ENCODE measurements around the gene ZNF184. TPM values are rescaled to one million over a fixed set of nuclear protein-coding genes. Genes with fewer than 3 reads are reported as not detected.

ZNF184 gene
- total and polyA plus RNA-seq, 10 of the 15 experiments (the other 5 are each of a cell fraction or from before 2014, with no cell fraction given): 4.1 to 15.1 (median 8.3) TPM

GRCh38 chr6:27494987-27495385 lies 22.1 kb upstream of the ZNF184 start (continued):
- no peak for TF ChIP-seq TAF1 (IDR thresholded peaks at IDR 0.05; ENCODE audit: borderline replicate concordance, low read depth, low read length)
- no peak for TF ChIP-seq ZNF384 (IDR thresholded peaks at IDR 0.05; ENCODE audit: borderline replicate concordance, low read depth, low read length)
- TF ChIP-seq FOS (IDR thresholded peaks at IDR 0.05; ENCODE audit: borderline replicate concordance, extremely low read depth, insufficient read length): no peak
- TF ChIP-seq ZNF622 (IDR thresholded peaks at IDR 0.05): no peak
- TF ChIP-seq PRDM15 (CRISPR knock-in tag; IDR thresholded peaks at IDR 0.05): no peak
- no peak for TF ChIP-seq YY1 (IDR thresholded peaks at IDR 0.05; ENCODE audit: low read depth, low read length)

- DNase-seq (ENCODE audit: low read depth, low spot score) (no peak), FAIRE-seq (no peak), ATAC-seq (no peak)
- Histone ChIP-seq H3K27me3 (replicated peaks in 1 of 2; ENCODE audit: control insufficient read depth in 2 of 2, insufficient read depth in 2 of 2, low read length in 1 of 2) (no peaks in the 10 kb centered on the region), H3K4me2 (ENCODE audit: control insufficient read depth, insufficient read depth) (no peak overlapping the region), H3K9ac (ENCODE audit: control insufficient read depth, insufficient read depth, low read length) (no peak overlapping the region), H2AFZ (ENCODE audit: control insufficient read depth, low read depth, low read length) (no peak overlapping the region), H3K9me3 (replicated peaks; ENCODE audit: control insufficient read depth, insufficient read depth, low read length) (no peaks in the 10 kb centered on the region), H3K79me2 (ENCODE audit: control insufficient read depth, insufficient read depth, low read length) (no peaks in the 10 kb centered on the region), H3K4me1 (ENCODE audit: control insufficient read depth, insufficient read depth, low read length) (no peaks in the 10 kb centered on the region), H3K36me3 (ENCODE audit: control insufficient read depth in 2 of 2, insufficient read depth in 2 of 2, low read length in 1 of 2) (no peaks in the 10 kb centered on the region), H4K20me1 (ENCODE audit: control insufficient read depth, insufficient read depth) (no peaks in the 10 kb centered on the region), H3K27ac (ENCODE audit: control insufficient read depth, insufficient read depth) (no peak overlapping the region), H3K4me3 (no peak overlapping the region)
- ChIA-PET SMC1A (ENCODE audit: uncharacterized antibody, unreplicated experiment) (interaction anchor here (0.6 to 1.3 kb wide), 4 partner anchors 13 to 160 kb away, joined by 3 to 4 read pairs (median 3); no protein-coding TSS in a partner anchor), CTCF (interaction anchor here (0.8 kb wide), 1 partner anchor 25 kb away, joined by 5 read pairs; no protein-coding TSS in a partner anchor), RAD21 (ENCODE audit: unreplicated experiment) (interaction anchor here (1.1 kb wide), 1 partner anchor 15 kb away, joined by 3 read pairs; no protein-coding TSS in a partner anchor), POLR2A (interaction anchor here (0.6 to 1.0 kb wide), 2 partner anchors 8 to 204 kb away, joined by 3 to 4 read pairs; no protein-coding TSS in a partner anchor)
- intact Hi-C loops (cut with micrococcal nuclease; ENCODE audit: unreplicated experiment) (no loop called here), in situ Hi-C loops (cut with MboI) (no loop called here)
- BruUV-seq (replicated peaks): no TSS peak
- WGBS (ENCODE audit: insufficient coverage, insufficient replicate concordance, low lambda C conversion rate, missing lambda C conversion rate): 0% methylated on average over 1 of the region's 1 CpG
- TF ChIP-seq RCOR1 (conservative IDR thresholded peaks at IDR 0.05; ENCODE audit: low read depth, low read length) (no peak), PAX8 (IDR thresholded peaks at IDR 0.05) (no peak), ZNF384 (IDR thresholded peaks at IDR 0.05; ENCODE audit: borderline replicate concordance, low read depth, low read length) (no peak), IRF3 (IDR thresholded peaks at IDR 0.05) (no peak), SUZ12 (IDR thresholded peaks at IDR 0.05; ENCODE audit: unreplicated experiment) (no peak), NR2C2 (IDR thresholded peaks at IDR 0.05; ENCODE audit: borderline replicate concordance, control insufficient read depth, insufficient read length, low read depth) (no peak), ZNF687 (IDR thresholded peaks at IDR 0.05) (no peak), SREBF1 (IDR thresholded peaks at IDR 0.05; ENCODE audit: low read length) (no peak), YBX1 (IDR thresholded peaks at IDR 0.05) (no peak), DPF2 (IDR thresholded peaks at IDR 0.05) (no peak)
Measured at GRCh38 chr6:27494103-27494502, 21.2 kb upstream of the ZNF184 start.

All from GM12878 (cell line).